ENCODE results near the gene BMP6. TPM values are rescaled to one million over a fixed set of nuclear protein-coding genes. Genes with fewer than 3 reads are reported as not detected.

Gene BMP6
- polyA plus RNA-seq, 2 of the 4 experiments (the other 2 are of a cell fraction) = 8.4 to 23.0 TPM

GRCh38 chr6:7750197-7750596 is 24.3 kb downstream of the BMP6 start (continued):
- no peak for TF ChIP-seq E2F6 (IDR thresholded peaks at IDR 0.05; ENCODE audit: borderline replicate concordance, low read depth)
- no peak for TF ChIP-seq CHD2 (IDR thresholded peaks at IDR 0.05; ENCODE audit: low read length, partially characterized antibody)
- no peak for TF ChIP-seq RAD21 (conservative IDR thresholded peaks at IDR 0.05 in 1 of 2, IDR thresholded peaks at IDR 0.05 in 1 of 2)

- WGBS (ENCODE audit: missing lambda C conversion rate) = 45% methylated on average over 7 of the region's 7 CpGs
- Histone ChIP-seq H3K4me1 (no peaks in the 10 kb centered on the region), H3K4me3 (no peak overlapping the region), H3K27ac (no peak overlapping the region), H3K4me2 (no peak overlapping the region), H3K9me3 (no peaks in the 10 kb centered on the region; the same call in 2 of the 3 replicates)
- TF ChIP-seq, protein P1, sequence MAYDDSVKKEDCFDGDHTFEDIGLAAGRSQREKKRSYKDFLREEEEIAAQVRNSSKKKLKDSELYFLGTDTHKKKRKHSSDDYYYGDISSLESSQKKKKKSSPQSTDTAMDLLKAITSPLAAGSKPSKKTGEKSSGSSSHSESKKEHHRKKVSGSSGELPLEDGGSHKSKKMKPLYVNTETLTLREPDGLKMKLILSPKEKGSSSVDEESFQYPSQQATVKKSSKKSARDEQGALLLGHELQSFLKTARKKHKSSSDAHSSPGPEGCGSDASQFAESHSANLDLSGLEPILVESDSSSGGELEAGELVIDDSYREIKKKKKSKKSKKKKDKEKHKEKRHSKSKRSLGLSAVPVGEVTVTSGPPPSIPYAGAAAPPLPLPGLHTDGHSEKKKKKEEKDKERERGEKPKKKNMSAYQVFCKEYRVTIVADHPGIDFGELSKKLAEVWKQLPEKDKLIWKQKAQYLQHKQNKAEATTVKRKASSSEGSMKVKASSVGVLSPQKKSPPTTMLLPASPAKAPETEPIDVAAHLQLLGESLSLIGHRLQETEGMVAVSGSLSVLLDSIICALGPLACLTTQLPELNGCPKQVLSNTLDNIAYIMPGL (CRISPR knock-in tag; IDR thresholded peaks at IDR 0.05; ENCODE audit: borderline replicate concordance) = no peak
- TF ChIP-seq HEYL (CRISPR knock-in tag; IDR thresholded peaks at IDR 0.05) = no peak
- no peak for TF ChIP-seq MAFK (IDR thresholded peaks at IDR 0.05; ENCODE audit: partially characterized antibody)
- no peak for TF ChIP-seq CEBPB (IDR thresholded peaks at IDR 0.05)
- TF ChIP-seq, protein P2, sequence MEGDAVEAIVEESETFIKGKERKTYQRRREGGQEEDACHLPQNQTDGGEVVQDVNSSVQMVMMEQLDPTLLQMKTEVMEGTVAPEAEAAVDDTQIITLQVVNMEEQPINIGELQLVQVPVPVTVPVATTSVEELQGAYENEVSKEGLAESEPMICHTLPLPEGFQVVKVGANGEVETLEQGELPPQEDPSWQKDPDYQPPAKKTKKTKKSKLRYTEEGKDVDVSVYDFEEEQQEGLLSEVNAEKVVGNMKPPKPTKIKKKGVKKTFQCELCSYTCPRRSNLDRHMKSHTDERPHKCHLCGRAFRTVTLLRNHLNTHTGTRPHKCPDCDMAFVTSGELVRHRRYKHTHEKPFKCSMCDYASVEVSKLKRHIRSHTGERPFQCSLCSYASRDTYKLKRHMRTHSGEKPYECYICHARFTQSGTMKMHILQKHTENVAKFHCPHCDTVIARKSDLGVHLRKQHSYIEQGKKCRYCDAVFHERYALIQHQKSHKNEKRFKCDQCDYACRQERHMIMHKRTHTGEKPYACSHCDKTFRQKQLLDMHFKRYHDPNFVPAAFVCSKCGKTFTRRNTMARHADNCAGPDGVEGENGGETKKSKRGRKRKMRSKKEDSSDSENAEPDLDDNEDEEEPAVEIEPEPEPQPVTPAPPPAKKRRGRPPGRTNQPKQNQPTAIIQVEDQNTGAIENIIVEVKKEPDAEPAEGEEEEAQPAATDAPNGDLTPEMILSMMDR (IDR thresholded peaks at IDR 0.05) = no peak
- no peak for TF ChIP-seq NPAS2 (CRISPR knock-in tag; IDR thresholded peaks at IDR 0.05; ENCODE audit: borderline replicate concordance)
- ChIA-PET POLR2A (no interaction called here), CTCF (no interaction called here)
- no peak for ATAC-seq
- no peak for DNase-seq (ENCODE audit: low read depth in 1 of 2, low spot score in 1 of 2)
- FAIRE-seq = no peak
Observed at GRCh38 chr6:7758456-7758855, 32.6 kb downstream of the BMP6 start.

- H3K4me3 ChIP-seq = no peak overlapping the region
- no peak for TF ChIP-seq GATA3 (IDR thresholded peaks at IDR 0.05; ENCODE audit: borderline replicate concordance)
- peak; percentile 80 for TF ChIP-seq MAFK (IDR thresholded peaks at IDR 0.05; ENCODE audit: partially characterized antibody)
- no peaks in the 10 kb centered on the region; the same call in 2 of the 3 replicates for H3K9me3 ChIP-seq
- ChIA-PET CTCF (interaction anchor here (1.3 kb wide), 1 partner anchor 11 kb away, joined by 3 read pairs; no protein-coding TSS in a partner anchor), POLR2A (no interaction called here)
- no peak overlapping the region for H3K27ac ChIP-seq
- no peak for FAIRE-seq
- no peaks in the 10 kb centered on the region for H3K4me1 ChIP-seq
- H3K4me2 ChIP-seq = no peak overlapping the region
- no peak for ATAC-seq
- no peak for DNase-seq (ENCODE audit: low read depth in 1 of 2, low spot score in 1 of 2)
- 75% methylated on average over 3 of the region's 3 CpGs for WGBS (ENCODE audit: missing lambda C conversion rate)
Observed at GRCh38 chr6:7759320-7759719, 33.4 kb downstream of the BMP6 start.

DNA sequence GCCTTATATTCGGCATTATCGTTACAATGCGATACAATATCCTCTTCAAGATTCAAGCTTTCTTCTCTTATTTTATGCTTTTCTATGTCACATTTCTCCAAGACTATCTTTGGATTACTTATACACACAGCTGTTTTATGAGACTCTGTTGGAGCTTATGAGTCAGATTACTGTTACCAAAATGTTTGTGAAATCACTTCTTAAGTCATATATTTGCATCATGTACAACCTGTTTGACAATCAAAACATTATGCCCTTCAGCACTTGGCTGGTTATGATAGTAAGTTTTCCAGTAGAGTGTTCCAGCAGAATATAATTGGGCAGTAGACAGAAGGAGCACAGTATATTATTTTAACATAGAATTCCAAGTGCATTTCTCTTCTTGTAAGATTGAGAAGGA is 35.2 kb downstream of the BMP6 start:
- TF ChIP-seq RFX5 (IDR thresholded peaks at IDR 0.05) = no peak
- no peak for TF ChIP-seq SMC3 (IDR thresholded peaks at IDR 0.05)
- TF ChIP-seq ZC3H11A (IDR thresholded peaks at IDR 0.05) = no peak
- TF ChIP-seq, protein P2 (IDR thresholded peaks at IDR 0.05) = no peak
- ChIA-PET POLR2A (no interaction called here), CTCF (no interaction called here)
- FAIRE-seq = no peak
- WGBS (ENCODE audit: missing lambda C conversion rate) = 97% methylated on average over 3 of the region's 3 CpGs
- H3K9me3 ChIP-seq = no peaks in the 10 kb centered on the region; the same call in 2 of the 3 replicates
- H3K4me1 ChIP-seq = no peaks in the 10 kb centered on the region; the same call in 2 of the 3 replicates
- ATAC-seq = no peak
- H3K27ac ChIP-seq = no peak overlapping the region
- no peak for DNase-seq (ENCODE audit: low read depth in 1 of 2, low spot score in 1 of 2)
- H3K4me2 ChIP-seq = no peak overlapping the region
- H3K4me3 ChIP-seq = no peak overlapping the region
